OCI-LY1 (cell line): ENCODE data around the gene COPA.

Experiments
- CTCF ChIP-seq: fragments of 200-600 bp; sonication (generic), shearing (Covaris generic); IDR thresholded peaks from 2 replicates; pipeline ENCODE4 v1.5.1; 2017; ENCODE audit warnings: mild to moderate bottlenecking, antibody characterized with exemption, low read length, moderate library complexity, mixed read lengths
- EZH2 ChIP-seq: fragments of 200-600 bp; sonication (generic), shearing (Covaris generic); IDR thresholded peaks from 2 replicates; pipeline ENCODE4 v1.8.0; 2017; ENCODE audit warnings: borderline replicate concordance, mixed run types, mild to moderate bottlenecking, antibody characterized with exemption, low read length, moderate library complexity, mixed read lengths

- TF ChIP-seq EZH2: no peak
- TF ChIP-seq CTCF: no peak
Measured at GRCh38 chr1:160244209-160244608, 98.8 kb downstream of the COPA start.
